HEK293 (cell line): Measurements from ENCODE around the gene KLC4.

Experiments
- GLIS1 ChIP-seq: fragments of 450-650 bp; formaldehyde crosslinking; IDR thresholded peaks from 2 replicates; pipeline ENCODE4 v1.5.1; 2016; ENCODE audit warnings: missing biosample characterization, missing genetic modification characterization
- YY1 ChIP-seq: fragments of 450-650 bp; formaldehyde crosslinking; IDR thresholded peaks from 2 replicates; pipeline ENCODE4 v1.5.1; 2018; ENCODE audit warnings: missing biosample characterization, missing genetic modification characterization
- TF ChIP-seq, protein P1 (sequence below): fragments of 450-650 bp; formaldehyde crosslinking; IDR thresholded peaks from 2 replicates; pipeline ENCODE4 v1.5.1; 2016; ENCODE audit warnings: missing biosample characterization, missing genetic modification characterization
- TF ChIP-seq, protein P2 (sequence below): fragments of 450-650 bp; formaldehyde crosslinking; IDR thresholded peaks from 2 replicates; pipeline ENCODE4 v1.5.1; 2016; ENCODE audit warnings: missing biosample characterization, missing genetic modification characterization
- TF ChIP-seq, protein P3 (sequence below): fragments of 450-650 bp; formaldehyde crosslinking; IDR thresholded peaks from 2 replicates; pipeline ENCODE4 v1.5.1; 2016; ENCODE audit warnings: missing biosample characterization, missing genetic modification characterization

DNA sequence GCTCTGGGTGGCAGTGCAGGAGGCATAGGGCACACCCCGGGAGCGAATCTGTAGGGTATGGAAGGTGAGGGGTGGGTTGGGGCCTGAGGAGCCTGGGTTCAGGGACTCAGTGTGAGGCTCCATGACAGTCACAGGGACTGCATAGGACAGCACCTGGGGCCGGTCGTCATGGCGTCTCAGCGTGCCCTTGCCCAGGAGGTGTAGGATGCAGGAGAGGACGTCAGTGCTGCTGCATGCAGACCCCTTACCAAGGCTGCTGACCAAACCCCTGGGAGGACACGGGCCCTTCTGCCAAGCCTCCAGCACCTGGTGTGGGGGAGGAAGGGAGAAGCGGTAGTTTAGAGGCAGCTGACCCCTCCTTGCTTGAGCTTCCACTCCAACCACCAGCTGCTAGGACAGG lies 21.7 kb upstream of the KLC4 start:
- TF ChIP-seq, protein P1, sequence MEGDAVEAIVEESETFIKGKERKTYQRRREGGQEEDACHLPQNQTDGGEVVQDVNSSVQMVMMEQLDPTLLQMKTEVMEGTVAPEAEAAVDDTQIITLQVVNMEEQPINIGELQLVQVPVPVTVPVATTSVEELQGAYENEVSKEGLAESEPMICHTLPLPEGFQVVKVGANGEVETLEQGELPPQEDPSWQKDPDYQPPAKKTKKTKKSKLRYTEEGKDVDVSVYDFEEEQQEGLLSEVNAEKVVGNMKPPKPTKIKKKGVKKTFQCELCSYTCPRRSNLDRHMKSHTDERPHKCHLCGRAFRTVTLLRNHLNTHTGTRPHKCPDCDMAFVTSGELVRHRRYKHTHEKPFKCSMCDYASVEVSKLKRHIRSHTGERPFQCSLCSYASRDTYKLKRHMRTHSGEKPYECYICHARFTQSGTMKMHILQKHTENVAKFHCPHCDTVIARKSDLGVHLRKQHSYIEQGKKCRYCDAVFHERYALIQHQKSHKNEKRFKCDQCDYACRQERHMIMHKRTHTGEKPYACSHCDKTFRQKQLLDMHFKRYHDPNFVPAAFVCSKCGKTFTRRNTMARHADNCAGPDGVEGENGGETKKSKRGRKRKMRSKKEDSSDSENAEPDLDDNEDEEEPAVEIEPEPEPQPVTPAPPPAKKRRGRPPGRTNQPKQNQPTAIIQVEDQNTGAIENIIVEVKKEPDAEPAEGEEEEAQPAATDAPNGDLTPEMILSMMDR (tag by site-specific recombination) = no peak
- TF ChIP-seq YY1 (tag by site-specific recombination) (no peak), GLIS1 (no peak)
- TF ChIP-seq, protein P2, sequence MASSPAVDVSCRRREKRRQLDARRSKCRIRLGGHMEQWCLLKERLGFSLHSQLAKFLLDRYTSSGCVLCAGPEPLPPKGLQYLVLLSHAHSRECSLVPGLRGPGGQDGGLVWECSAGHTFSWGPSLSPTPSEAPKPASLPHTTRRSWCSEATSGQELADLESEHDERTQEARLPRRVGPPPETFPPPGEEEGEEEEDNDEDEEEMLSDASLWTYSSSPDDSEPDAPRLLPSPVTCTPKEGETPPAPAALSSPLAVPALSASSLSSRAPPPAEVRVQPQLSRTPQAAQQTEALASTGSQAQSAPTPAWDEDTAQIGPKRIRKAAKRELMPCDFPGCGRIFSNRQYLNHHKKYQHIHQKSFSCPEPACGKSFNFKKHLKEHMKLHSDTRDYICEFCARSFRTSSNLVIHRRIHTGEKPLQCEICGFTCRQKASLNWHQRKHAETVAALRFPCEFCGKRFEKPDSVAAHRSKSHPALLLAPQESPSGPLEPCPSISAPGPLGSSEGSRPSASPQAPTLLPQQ (tag by site-specific recombination) = no peak
- TF ChIP-seq, protein P3, sequence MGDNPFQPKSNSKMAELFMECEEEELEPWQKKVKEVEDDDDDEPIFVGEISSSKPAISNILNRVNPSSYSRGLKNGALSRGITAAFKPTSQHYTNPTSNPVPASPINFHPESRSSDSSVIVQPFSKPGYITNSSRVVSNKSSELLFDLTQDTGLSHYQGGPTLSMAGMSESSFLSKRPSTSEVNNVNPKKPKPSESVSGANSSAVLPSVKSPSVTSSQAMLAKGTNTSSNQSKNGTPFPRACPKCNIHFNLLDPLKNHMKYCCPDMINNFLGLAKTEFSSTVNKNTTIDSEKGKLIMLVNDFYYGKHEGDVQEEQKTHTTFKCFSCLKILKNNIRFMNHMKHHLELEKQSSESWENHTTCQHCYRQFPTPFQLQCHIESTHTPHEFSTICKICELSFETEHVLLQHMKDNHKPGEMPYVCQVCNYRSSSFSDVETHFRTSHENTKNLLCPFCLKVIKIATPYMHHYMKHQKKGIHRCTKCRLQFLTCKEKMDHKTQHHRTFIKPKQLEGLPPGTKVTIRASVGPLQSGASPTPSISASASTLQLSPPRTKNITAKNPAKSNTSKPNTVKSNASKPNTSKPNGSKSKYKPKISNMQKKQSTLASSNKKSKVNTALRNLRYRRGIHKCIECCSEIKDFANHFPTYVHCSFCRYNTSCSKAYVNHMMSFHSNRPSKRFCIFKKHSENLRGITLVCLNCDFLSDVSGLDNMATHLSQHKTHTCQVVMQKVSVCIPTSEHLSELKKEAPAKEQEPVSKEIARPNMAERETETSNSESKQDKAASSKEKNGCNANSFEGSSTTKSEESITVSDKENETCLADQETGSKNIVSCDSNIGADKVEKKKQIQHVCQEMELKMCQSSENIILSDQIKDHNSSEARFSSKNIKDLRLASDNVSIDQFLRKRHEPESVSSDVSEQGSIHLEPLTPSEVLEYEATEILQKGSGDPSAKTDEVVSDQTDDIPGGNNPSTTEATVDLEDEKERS (tag by site-specific recombination) = no peak
